ENCODE measurements around the gene SRP54.
"Not testable (repeated sequence)": the region's sequence is repeated elsewhere in the genome, so short reads cannot be mapped to it uniquely, and the experiment has no call there.

The SRP54 gene

GRCh38 chr14:34983786-34984185 is 994 bp downstream of the SRP54 start:
- DNase-seq (ENCODE audit: low read depth in 2 of 2), result no peak

GRCh38 chr14:34985740-34986139 is 2.9 kb downstream of the SRP54 start:
- DNase-seq (ENCODE audit: low read depth in 2 of 2), result no peak

DNA sequence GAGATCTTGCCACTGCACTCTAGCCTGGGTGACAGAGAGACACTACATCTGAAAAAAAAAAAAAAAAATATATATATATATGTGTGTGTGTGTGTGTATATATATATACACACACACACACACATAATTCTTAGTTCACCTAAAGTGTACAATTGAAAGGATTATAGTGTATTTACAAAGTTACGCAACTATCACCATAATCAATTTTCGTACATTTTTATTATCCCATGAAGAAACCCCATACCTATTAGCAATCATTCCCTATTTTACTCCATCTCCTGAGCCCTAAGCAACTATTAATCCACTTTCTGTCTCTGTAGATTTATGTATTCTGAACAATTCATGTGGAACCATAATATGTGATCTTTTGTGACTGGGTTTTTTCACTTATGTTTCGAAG is 4.4 kb downstream of the SRP54 start:
- DNase-seq (ENCODE audit: low read depth in 2 of 2), result no peak

DNA sequence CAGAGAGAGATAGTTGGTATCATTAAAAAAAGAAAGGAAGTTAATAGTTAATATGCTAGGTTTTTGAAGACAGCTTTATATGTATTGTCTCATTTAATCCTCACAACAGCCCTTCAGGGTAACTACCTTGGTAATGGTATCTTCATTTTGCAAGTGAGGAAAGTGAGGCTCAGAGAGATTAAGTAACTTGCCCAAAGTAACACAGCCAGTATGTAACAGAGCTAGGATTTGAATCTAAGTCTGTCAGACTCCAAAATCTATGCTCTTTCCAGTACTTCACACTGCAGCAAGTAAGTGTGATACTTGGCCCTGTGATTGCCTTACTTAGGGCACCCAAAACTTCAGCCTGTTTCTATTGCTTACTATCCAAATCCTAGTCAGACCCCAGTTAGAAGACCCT is 7.0 kb downstream of the SRP54 start:
- no peak for DNase-seq (ENCODE audit: low read depth in 2 of 2)

DNA sequence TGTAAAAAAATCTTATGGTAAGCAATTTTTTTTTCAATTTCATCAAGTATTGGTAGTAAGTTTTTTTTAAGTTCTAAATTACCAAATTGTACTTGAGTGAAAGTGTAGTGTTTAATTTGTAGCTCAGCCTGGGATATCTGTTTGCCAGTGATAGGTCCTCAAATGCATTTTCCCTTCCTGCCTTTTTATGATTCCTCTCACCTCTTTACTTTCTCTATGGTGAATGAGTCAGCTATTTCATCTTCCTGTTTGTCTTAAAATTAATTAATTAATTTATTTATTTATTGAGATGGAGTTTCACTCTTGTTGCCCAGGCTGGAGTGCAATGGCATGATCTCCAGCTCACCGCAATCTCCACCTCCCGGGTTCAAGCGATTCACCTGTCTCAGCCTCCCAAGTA is 10.6 kb downstream of the SRP54 start:
- DNase-seq (ENCODE audit: low read depth in 2 of 2), result no peak

GRCh38 chr14:34994668-34995067 is 11.9 kb downstream of the SRP54 start:
- DNase-seq (ENCODE audit: low read depth in 2 of 2), result no peak

GRCh38 chr14:34997762-34998161 is 15.0 kb downstream of the SRP54 start:
- no peak for DNase-seq (ENCODE audit: low read depth in 2 of 2)

DNA sequence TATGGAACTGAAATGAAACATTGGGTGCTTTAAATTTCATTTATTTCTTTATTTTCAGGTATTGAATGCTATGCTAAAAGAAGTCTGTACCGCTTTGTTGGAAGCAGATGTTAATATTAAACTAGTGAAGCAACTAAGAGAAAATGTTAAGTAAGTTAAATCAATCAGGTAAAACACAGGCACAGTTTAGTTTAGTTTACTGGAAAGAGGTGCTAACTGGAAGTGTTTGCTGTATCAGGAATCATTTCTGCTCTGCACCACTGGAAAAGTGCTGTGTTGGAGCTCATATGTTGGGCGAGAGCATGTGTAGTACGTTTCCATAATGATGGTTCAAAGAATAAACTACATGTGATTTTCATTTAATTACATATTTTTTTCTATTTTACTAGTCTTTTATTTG is 16.7 kb downstream of the SRP54 start:
- DNase-seq (ENCODE audit: low read depth in 2 of 2), result no peak

DNA sequence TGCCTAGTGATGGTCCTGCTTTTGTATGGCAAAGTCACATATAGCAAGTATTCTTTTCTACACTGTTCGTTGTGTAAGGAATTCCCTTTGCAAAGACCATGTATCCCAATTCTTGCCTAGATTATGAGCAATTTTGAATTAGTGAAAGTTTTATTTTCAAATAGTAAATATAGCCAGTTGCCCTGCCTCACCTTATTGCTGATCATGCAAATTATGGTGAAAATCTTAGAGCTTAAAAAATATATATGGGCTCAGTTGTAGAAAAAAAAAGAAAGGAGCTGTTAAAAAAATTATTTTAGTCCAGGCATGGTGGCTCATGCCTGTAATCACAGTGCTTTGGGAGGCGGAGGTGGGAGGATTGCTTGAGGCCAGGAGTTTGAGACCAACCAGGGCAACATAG is 18.8 kb downstream of the SRP54 start:
- no peak for DNase-seq (ENCODE audit: low read depth in 2 of 2)

DNA sequence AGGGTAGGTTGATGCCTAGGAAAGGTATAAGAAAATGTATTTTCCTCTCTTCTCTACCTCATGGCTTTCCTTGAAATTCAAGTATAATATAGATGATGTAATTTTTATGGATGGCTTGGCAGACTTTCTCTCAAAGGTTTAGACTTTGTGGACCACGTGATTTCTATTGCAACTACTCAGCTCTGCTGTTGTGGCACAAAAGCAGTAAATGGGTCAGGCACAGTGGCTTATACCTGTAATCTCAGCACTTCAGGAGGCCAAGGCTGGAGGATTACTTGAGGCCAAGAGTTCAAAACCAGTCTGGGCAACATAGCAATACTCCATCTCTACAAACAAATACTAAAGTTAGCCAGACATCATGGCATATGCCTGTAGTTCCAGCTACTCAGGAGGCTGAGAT is 22.0 kb downstream of the SRP54 start:
- DNase-seq (ENCODE audit: low read depth in 2 of 2), result no peak

DNA sequence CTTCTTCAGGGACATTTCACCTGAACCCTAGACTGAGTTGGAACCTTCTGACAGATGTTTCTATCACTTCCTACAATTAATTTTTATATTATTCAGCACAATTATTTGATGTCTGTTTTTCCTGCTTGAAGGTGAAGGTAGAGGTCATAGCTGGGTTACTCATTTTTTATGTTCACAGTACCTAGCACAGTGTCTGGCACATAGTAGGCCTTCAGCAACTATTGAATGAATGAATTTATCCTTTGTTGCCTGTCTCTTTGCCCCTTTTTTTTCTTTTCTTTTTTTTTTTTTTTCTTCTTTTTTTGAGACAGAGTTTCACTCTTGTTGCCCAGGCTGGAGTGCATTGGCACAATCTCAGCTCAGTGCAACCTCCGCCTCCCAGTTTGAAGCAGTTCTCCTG is 33.8 kb downstream of the SRP54 start:
- DNase-seq (ENCODE audit: low read depth in 2 of 2), result no peak

- DNase-seq (ENCODE audit: low read depth in 2 of 2), result no peak
Measured at GRCh38 chr14:35020713-35021112, 37.9 kb downstream of the SRP54 start.

- DNase-seq (ENCODE audit: low read depth in 2 of 2), result no peak
Measured at GRCh38 chr14:35028435-35028834, 45.6 kb downstream of the SRP54 start.

DNA sequence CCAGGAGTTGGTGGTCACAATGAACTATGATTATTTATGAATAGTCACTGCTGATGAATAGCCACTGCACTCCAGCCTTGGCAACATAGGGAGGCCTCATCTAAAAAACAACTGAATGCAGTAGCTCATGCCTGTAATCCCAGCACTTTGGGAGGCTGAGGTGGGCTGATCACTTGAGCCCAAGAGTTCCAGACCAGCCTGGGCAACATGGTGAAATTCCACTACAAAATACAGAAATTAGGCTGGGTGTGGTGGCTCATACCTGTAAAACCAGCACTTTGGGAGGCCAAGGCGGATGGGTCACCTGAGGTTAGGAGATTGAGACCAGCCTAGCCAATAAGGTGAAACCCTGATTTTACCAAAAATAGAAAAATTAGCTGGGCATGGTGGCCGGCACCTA is 49.8 kb downstream of the SRP54 start:
- DNase-seq (ENCODE audit: low read depth in 2 of 2), result no peak

GRCh38 chr14:35034440-35034833 is 51.6 kb downstream of the SRP54 start:
- no peak for DNase-seq (ENCODE audit: low read depth in 2 of 2)

DNA sequence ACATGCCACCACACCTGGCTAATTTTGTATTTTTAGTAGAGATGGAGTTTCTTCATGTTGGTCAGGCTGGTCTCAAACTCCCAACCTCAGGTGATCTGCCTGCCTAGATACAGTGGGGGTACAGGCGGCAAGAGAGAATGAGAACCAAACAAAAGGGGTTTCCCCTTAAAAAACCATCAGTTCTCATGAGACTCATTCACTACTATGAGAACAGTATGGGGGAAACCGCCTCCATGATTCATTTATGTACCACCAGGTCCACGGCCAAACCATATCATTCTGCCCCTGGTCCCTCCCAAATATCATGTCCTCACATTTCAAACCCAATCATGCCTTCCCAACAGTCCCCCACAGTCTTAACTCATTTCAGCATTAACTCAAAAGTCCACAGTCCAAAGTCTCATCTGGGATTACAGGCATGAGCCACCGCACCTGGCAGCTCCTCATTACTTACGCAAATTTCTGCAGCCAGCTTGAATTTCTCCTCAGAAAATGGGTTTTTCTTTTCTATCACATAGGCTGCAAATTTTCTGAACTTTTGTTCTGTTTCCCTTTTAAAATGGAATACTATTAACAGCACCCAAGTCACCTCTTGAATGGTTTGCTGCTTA is 52.3 kb downstream of the SRP54 start:
- DNase-seq (ENCODE audit: low read depth in 2 of 2), result not testable (repeated sequence)

- DNase-seq (ENCODE audit: low read depth in 2 of 2), result not testable (repeated sequence)
Measured at GRCh38 chr14:35038312-35038711, 55.5 kb downstream of the SRP54 start.

DNA sequence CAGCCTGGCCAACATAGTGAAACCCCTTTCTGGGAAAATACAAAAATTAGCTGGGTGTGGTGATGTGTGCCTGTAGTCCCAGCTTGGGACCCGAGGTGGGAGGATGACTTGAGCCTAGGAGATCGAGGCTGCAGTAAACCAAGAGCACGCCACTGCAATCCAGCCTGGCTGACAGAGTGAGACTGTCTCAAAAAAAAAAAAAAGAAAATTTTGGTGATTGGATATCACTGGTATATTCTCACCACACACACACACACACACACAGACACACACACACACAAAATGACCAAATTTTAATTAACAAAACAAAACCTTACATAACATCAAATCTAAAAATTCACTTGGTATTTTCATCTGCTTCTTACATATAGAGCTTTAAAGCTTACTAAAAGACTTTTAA is 59.8 kb downstream of the SRP54 start:
- DNase-seq (ENCODE audit: low read depth in 2 of 2), result no peak

DNA sequence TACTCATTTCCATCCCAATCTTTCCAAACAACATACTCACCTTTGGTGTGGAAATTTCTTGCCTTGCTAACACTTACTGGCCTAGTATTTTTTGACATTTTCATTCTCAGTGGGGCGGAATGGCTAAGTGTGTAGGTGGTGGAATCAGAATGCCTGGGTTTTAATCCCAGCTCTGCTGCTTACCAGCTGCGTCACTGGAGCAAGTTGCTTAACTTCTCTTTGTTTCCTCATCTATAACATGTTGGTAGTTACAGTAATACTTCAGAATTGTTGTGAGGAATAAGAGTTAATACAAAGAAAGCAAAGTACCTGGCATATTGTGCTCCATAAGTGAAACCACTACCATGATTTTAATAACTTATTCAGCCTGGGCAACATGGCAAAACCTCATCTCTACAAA is 60.3 kb downstream of the SRP54 start:
- no peak for DNase-seq (ENCODE audit: low read depth in 2 of 2)

GRCh38 chr14:35044939-35045797 is 62.4 kb downstream of the SRP54 start:
- DNase-seq (ENCODE audit: low read depth in 2 of 2), result no peak

- DNase-seq (ENCODE audit: low read depth in 2 of 2), result no peak
Measured at GRCh38 chr14:35045798-35046047, 62.9 kb downstream of the SRP54 start.

DNA sequence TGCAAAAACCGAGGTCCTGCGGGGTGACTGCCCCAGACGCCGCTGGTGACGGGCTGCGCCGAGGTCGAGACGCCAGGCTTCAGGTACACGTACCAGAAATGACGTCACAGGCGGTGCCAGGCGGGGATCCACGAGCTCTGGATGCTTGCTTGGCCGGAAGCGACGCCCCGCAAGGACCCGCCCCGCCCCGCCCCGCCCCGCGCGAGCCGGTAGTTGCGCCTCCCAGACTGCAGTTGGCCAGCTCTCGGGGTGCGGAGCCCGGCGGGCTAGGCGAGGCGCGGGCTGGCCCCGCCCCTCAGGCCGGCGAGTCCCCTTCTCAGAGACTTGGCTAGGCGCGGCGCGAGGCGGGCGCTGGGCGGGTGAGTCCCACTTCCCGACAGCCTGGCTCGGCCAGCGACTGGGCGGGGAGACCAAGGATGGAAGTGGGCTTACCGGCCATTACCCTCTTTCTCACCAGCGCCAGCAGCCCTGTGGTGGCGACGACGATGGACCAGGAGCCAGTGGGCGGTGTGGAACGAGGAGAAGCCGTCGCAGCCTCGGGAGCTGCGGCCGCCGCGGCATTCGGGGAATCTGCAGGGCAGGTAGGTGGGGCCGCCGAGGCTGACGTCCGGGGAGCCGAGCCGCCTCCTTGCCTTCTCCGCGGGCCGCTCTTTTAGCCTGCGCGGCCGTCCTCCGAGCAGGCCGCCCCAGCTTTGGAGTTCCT is 63.4 kb downstream of the SRP54 start, which contains the start of gene FAM177A1:
FAM177A1 (plus strand) TSS at position 225 of the 703 bp plus-strand sequence; CDS start at position 417, 192 bp downstream.
- peak; percentile 93 to 97 for DNase-seq (ENCODE audit: low read depth in 2 of 2)
